GM19240 (cell line): Measurements from ENCODE around the gene TMPRSS4.

Source experiments
- DNase-seq: peaks from one replicate; pipeline ENCODE4 v3.0.0; 2011; ENCODE audit warnings: low spot score; ENCODE audit not compliant: insufficient read length

TMPRSS4 gene

DNA sequence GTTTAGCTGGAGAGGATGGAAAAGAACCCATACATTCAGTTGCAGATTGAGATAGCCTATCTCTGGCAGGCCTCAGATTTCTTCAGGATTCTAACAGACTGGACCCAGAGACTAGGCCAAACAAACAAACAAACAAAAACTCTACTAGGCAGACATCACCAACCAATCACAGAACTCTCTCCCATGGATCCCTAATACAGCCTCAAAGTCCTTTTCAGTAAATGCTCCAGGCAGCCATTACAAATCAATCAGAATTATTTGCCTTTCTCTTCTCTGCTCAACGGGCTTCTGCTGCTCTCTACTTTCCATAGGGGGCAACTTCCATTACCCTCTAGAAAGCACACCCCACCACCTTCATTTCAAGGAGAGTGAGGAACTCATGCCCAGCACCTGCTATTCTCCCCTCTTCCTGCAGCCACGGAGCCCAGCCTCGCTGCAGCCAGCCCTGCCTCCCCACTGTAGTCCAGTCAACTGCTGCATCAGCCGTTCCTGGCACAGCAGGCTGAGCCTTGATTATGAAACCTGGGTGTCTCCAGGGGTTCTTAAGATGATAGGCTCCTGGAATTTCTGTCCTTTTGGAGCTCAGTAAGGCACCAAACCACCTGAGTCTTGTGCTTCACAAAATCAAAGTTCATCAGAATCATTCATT lies 28.9 kb downstream of the TMPRSS4 start:
- DNase-seq = no peak

DNA sequence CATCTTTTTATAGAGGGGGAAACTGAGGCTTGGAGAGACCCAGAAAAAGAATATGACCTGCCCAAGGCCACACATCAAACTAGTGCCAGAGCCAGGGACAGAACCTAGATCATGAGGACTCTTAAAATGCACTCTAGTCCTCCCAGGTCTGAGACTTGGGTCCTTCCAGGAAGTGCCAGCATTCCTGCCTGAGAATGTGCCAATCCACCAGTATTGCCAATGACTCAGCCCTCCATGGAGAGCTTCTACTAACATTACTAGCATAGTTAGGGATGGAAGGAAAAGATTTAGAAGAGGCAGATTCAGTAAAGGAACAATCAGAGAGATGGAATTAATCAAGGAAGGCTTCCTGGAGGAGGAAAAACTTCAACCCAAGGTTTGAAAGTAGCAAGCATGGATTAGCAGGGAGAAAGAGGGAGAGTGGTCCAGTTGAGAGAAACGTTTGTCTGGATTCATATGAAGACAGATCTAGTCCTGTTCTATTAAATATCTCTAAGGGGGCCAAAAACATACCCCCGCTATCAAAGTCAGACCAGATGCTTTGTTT lies 30.0 kb downstream of the TMPRSS4 start:
- no peak for DNase-seq

DNA sequence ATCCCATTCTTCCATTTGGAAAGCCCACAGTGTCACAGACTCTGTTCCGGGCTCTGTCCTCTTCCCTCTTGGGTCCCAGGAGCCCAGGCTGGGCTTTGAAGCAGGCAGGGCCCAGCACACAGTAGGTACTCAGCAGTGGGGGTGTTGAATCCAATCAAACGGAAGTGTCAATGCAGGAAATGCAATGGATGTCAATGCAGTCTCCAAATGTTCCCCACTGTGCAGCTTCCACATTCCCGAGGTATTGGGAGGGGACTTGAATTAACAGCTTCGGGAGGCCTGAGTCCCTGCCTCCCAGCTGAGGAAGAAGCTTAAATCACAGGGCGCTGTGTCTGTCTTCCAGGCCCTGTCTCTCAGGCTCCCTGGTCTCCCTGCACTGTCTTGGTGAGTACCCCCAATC lies 31.6 kb downstream of the TMPRSS4 start:
- no peak for DNase-seq

DNA sequence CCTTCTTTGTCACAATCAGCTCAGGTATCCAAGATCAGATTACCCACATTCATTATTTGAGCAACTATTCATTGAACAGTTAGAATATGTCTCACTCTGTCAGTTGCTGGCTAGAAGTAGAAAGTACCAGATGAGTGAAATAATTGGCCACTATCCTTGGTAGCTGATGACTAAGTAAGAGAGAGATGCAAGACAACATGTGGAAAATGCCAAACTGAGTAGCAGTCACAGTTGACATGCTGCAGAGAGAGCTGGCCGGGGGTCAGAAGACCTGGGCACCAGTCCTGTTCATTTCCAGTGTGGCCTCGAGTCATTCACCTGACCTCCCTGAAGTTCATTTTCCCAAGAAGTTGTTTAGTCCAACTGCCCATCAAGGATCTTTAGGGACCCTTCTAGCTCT lies 32.4 kb downstream of the TMPRSS4 start:
- DNase-seq = no peak

DNA sequence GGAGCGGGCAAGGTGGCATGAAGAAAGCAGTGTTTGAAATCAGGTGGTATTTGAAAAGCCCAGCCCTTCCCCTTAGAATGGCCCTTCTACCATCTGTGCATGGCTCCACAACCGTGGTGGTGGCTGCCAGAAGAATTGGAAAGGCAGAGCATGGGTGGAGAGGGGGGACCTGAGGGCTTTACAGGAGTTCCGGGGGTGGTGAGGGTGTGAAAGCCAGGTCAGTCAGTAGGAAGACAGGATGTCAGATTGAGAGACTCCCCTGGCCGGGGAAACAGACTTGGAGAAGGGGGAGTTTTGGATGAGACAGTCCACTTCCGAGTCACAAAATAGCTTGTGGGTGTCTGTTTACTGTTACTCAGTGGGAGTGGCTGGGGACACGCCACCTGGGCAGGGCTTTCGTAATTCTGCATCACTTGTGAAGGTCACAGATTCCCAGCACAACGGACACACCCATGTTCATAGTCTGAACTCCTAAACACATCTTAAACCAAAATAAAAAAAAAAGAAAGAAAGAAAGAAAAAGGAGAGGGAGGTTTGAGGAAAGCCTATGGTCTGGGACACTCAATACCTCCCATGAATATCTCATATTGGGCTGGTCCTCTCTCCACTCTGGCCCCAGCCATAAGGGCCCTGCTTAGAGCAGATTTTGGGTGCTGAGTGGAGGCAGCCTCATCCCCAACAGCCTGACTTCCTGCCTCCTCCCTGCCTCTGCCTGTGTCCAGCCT lies 34.3 kb downstream of the TMPRSS4 start:
- no peak for DNase-seq

DNA sequence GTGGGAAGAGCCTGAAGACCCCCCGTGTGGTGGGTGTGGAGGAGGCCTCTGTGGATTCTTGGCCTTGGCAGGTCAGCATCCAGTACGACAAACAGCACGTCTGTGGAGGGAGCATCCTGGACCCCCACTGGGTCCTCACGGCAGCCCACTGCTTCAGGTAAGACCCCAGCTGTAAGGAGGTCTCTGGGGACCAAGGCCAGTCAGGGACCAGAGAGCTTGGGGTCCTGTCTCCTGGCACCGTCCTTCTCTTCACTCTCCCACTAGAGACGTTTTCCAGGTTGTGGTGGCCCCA lies 34.8 kb downstream of the TMPRSS4 start:
- no peak for DNase-seq

DNA sequence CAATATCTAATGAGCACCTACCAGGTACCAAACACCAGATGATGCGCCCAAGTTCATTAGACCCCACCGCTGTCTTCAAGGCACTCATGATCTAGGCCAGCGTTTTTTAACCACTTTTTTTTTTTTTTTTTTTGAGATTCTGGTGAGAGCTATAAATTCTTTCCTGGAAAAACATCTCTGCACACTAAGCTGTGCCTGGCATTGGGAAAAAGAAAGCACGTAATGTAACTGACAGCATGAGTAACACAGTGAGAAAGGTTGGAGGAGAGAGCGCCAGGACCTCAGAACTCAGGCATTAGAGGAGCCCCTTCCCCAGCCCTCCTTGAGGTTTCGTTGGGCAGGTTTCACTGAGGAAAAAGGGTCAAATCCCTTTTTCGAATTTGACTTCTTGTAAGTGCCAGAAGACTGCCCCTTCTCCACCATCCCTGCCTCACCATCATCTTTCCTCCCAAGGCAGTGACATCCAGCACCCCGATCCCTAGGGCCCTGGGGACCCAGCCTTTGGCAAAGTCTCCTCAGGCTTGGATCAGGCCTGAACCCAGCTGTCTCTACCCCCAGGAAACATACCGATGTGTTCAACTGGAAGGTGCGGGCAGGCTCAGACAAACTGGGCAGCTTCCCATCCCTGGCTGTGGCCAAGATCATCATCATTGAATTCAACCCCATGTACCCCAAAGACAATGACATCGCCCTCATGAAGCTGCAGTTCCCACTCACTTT lies 36.0 kb downstream of the TMPRSS4 start:
- no peak for DNase-seq

DNA sequence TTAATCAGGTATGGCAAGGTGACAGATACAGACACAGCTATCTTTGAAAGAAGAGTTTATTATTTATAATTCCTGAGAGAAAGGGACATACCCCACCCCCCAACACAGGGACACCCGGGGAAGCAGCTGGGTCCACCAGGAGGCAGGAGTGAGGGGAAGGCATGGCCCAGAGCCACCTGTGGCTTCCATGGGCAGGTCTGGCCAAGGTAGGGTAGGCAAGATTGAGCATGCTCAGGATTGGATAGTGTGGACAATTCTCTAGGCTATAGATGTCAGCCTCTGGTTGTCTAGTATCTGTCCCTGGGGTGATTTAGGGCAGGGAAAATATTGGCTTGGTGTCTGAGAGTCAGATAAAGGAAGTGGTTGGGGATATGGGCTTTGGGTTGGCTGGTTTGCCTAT lies 37.4 kb downstream of the TMPRSS4 start:
- DNase-seq = no peak

DNA sequence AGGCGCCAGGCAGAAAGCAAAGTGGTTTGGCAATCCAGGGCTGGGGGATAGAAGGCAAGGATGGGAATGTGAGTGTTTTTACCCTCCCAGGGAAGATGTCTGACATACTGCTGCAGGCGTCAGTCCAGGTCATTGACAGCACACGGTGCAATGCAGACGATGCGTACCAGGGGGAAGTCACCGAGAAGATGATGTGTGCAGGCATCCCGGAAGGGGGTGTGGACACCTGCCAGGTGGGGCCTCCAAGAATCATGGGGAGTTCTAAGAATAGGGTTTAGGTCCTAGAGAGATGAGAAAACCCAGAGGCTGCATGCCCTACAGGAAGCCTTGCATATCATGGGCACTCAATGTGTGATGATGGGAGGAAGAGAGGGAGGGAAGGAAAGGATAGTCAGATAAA lies 38.2 kb downstream of the TMPRSS4 start:
- no peak for DNase-seq

DNA sequence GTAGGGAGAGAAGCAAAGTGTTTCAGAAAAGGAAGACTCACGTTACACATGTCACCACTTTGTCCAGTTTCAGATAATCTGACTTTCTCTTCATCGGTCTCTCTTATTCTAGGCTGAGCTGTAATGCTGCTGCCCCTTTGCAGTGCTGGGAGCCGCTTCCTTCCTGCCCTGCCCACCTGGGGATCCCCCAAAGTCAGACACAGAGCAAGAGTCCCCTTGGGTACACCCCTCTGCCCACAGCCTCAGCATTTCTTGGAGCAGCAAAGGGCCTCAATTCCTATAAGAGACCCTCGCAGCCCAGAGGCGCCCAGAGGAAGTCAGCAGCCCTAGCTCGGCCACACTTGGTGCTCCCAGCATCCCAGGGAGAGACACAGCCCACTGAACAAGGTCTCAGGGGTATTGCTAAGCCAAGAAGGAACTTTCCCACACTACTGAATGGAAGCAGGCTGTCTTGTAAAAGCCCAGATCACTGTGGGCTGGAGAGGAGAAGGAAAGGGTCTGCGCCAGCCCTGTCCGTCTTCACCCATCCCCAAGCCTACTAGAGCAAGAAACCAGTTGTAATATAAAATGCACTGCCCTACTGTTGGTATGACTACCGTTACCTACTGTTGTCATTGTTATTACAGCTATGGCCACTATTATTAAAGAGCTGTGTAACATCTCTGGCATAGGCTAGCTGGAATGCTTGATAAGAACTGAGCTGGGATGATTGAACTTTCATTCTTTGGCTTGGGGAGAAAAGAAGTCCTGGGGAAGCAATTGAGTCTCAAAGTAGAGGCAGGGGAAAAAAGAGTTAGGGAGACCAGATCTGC lies 41.1 kb downstream of the TMPRSS4 start:
- no peak for DNase-seq

DNA sequence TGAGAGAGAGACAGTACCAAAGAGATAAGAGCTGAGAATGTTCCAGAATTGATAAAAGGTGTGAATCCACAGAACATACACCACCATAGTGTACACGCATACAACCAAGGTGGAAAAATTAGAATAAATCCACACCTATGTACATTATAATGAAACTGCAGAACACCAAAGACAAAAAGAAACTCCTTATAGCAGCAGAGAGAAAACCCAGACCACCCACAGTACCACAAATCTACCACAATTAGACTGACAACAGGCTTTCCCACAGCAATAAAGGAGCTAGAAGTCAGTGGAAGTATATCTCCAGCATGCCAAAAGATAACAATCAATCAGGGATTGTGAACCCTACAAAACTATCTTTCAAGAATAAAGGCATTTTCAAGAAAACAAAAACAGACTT lies 43.9 kb downstream of the TMPRSS4 start:
- no peak for DNase-seq

DNA sequence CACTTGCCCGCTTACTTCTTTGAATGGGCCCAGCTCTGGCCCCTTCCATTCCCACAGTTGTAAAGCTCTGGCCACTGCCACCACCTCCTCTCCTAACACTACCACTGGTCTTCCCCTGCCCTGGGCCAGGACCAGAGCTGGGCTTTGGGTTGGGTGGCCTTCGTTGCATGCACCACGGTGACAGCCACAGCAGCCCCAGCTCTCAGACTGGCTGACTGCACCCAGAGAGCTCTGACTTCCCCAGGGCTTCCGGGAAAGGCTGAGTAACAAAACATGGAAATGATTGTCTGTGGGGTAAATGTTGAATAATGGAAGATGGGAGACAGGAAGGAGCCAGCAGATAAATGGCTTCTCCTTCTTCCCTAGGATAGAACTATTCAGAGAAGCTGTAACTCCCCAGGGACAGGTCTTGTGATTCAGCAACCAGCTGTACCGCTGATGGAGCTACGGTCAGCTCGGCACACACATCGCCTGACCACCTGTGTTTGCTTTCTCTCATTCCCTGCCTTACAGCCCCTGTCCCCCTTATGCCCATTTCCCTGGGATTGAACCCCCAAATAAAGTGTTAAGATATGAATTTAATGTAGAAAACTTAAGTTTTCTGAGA lies 48.2 kb downstream of the TMPRSS4 start:
- no peak for DNase-seq

DNA sequence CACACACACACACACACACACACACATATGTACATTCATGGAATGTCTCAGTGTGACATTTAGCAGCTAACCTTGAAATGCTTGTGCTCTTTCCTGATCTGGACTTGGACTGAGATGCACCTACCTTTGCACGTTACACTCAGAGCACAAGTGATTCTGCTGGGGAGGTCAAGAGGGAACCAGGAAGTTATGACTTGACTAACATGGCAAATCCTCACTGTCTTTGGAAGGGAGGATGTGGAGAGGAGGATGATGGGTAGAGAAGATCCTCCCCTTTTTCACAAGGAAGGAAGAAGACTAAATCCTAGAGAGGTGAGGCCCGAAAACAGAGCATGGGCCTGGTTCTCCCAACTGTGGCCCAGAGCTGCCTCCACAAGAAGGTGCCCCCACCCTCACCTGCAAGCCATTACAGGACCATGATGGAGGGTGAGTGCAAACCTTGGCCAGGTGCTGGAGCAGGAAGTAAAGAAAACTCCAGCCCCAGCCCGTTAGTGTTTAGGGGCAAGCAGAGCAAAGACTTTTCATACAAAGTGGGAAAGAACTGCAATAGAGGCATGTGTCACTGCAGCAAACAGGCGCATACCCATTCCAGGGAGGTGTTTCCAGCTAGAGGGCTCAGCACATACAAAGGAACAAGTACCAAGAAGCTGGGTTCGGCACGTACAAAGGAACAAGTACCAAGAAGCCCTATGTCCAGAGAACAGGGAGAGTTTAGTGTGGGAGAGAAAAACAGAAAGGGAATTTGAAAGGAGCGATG lies 49.4 kb downstream of the TMPRSS4 start:
- no peak for DNase-seq

DNA sequence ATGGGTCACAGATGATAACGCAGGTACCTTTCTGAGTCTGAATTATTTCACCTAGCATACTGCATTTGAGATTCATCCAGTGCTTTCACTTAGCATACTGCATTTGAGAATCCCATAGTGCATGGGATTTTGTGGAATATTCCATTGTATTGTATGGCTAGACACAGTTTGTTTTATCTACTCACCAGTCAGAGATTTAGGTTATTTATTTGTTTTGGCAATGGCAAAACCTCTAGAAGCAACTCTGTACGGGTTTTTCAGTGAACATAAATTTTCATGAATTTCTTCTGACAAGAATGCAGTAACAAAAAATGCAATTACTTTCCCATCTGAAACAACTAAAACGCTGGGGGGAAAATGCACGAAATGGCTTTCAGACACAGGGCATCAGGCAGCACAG lies 51.4 kb downstream of the TMPRSS4 start:
- DNase-seq = no peak

DNA sequence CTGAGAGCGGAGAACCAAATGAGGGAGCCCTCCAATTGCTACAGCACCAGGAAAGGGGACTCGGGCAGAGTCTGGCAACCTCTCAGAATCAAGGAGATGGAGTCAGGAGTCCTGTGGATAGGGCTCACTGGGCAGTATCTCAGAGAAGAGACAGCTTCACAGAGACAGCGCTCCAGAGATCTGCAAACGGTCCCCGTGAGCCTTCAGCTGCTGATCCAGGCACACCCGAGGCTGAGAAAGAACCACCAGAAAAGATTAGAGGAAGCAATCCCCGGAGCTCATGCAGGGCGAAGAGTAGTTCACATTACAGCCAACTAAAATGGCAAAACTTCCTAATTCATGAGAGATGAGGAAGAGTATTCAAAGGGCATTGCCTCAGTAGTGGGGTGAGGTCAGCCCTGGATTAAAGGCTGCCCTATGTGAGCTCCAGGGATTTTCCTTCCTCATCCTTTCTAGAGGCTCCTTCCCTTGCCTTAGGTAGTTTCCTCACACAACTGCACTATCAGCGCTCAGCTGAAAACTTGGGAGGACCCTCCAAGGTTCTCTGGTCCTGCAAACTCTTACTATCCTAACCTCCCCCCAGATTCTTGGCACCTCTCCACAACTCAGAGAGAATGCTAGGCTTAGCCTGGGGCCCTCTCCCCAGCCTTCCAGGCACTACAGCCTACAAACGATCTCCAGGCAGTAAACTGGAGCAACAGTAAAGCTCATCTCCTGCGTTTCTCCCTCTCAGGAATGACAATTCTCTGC lies 52.0 kb downstream of the TMPRSS4 start:
- DNase-seq = no peak

DNA sequence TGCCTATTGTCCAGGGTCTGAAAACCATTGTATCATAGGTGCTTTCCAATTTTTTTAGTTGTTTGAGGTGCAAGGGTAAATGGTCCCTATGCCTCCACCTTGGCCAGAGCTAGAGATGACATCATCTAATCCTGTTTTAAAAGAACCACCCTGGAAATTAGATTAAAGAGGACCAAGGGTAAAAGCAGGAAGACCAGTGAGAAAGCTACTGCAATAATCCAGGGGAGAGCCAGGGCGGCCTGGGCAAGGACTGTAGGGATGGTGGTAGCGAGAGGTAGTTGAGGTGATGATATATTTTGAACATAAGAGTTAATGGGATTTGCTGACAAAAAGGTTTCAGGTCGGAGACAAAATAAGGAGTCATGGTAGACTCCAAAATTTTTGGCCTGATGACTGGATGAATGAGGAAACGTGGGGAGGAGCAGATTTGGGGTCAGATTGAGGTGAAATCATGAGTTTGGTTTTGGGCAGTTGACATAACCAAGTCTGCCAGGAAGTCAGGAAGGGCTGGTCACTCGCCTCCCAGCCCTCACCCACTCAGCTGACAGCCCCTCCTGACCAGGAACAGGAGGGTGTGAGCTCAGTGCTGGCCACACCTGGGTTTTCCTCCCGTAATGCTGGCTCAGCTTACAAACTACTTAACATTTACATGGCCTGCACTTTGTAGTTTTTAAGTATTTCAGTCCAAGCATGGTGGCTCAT lies 52.7 kb downstream of the TMPRSS4 start:
- DNase-seq = no peak

DNA sequence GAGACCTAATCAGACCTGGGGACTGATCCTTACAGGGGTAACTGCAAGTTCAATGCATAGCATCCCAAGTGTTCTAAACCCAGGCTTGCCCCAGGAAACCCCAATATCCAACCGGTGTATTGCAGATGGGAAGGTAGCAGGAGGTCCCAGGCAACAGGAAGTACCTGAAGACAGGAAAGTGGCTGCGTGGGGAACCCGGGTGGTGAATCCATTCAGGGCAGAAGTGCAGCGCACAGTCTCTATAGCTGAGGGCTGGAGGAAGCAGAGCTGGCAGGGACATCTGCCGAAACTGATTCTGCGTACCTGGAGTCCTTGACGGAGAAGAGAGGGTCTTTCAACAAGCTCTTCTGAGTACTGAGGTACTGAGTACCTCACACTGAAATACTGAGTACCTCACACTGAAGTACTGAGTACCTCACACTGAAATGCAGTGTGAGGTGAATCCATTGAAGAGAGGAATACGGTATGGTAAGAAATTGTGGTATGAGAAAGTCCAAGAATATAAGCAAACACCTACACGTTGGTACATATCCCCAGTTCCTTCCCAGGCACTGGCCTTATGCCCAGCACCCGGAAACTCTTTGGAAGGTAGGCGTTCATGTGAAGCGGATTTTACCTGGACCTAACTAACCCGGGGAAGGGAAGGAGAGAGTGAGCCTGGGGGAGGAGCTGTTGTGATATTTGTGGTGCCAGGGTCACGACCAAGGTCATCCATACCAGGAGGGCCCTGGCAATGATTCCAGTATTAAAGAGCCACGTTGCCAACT lies 55.7 kb downstream of the TMPRSS4 start:
- no peak for DNase-seq

DNA sequence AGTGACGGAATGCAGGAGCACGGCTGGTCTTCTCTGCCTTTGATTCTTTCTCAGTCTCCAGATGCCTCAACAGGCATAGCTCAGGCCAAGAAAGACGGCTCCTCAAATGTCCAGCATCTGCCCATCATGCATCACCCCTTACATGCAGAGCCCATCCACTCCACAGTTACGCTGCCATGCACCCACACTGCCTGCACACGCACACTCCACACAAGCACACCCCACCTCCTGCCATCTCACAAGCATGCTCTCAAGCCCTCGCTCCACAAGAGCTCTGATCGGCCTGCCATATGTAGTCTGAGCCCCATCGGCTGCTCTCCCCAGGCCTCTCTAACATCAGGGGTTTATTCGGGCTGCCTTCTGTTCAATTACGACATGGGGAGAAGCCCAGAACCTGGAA lies 56.9 kb downstream of the TMPRSS4 start:
- DNase-seq = no peak
